GM18505 (cell line): ENCODE data around the gene OTUB1.

Experiments
- ATAC-seq: cut with Tn5 transposase; IDR thresholded peaks from one replicate; pipeline ENCODE4 v1.9.1; 2021; ENCODE audit not compliant: unreplicated experiment
- POLR2A ChIP-seq: IDR thresholded peaks from 4 replicates; pipeline ENCODE4 v1.6.1; 2011; ENCODE audit warnings: borderline replicate concordance; ENCODE audit not compliant: insufficient read depth, insufficient read length; ENCODE audit errors: extremely low read depth

OTUB1 gene

GRCh38 chr11:64034411-64034811 is 48.2 kb downstream of the OTUB1 start:
- no peak for TF ChIP-seq POLR2A

GRCh38 chr11:64035081-64035524 is 48.9 kb downstream of the OTUB1 start:
- ATAC-seq = no peak
- no peak for TF ChIP-seq POLR2A

More at GRCh38 chr11:64034411-64034811, 48.2 kb downstream of the OTUB1 start:
- ATAC-seq = no peak

- TF ChIP-seq POLR2A = no peak
- ATAC-seq = no peak
These were observed 49.3 kb downstream of the OTUB1 start, which contains the start of gene FLRT1 for GRCh38 chr11:64035576-64035975. Gene FLRT1, plus strand, starts transcription at chr11:64035931. Its CDS starts 80,337 bp downstream, at chr11:64116268.

GRCh38 chr11:64036087-64037026 is 50.1 kb downstream of the OTUB1 start:
- no peak for TF ChIP-seq POLR2A
- no peak for ATAC-seq

GRCh38 chr11:64037027-64037634 is 50.9 kb downstream of the OTUB1 start:
- no peak for ATAC-seq
- no peak for TF ChIP-seq POLR2A

- no peak for TF ChIP-seq POLR2A
- ATAC-seq = no peak
These were observed 52.3 kb downstream of the OTUB1 start for GRCh38 chr11:64038500-64038899.

- TF ChIP-seq POLR2A = no peak
- ATAC-seq = no peak
These were observed 52.9 kb downstream of the OTUB1 start for GRCh38 chr11:64039012-64039665.

GRCh38 chr11:64040684-64041322 is 54.6 kb downstream of the OTUB1 start:
- TF ChIP-seq POLR2A = no peak
- ATAC-seq = no peak

GRCh38 chr11:64041846-64042245 is 55.6 kb downstream of the OTUB1 start:
- TF ChIP-seq POLR2A = no peak
- ATAC-seq = no peak

GRCh38 chr11:64042301-64042700 is 56.1 kb downstream of the OTUB1 start:
- no peak for TF ChIP-seq POLR2A
- ATAC-seq = no peak

GRCh38 chr11:64043545-64043944 is 57.3 kb downstream of the OTUB1 start:
- no peak for ATAC-seq
- no peak for TF ChIP-seq POLR2A

GRCh38 chr11:64044730-64045393 is 58.6 kb downstream of the OTUB1 start:
- ATAC-seq = no peak
- TF ChIP-seq POLR2A = no peak
